NOMO-1 treated with dmso at 0.1 percent for 144 hours (cell line): ENCODE data around the gene INAFM2.

Experiments used
- DNase-seq: peaks from one replicate; lab custom pipeline; 2025; ENCODE audit not compliant: unreplicated experiment; lab: John Stamatoyannopoulos, UW

INAFM2 gene

DNA sequence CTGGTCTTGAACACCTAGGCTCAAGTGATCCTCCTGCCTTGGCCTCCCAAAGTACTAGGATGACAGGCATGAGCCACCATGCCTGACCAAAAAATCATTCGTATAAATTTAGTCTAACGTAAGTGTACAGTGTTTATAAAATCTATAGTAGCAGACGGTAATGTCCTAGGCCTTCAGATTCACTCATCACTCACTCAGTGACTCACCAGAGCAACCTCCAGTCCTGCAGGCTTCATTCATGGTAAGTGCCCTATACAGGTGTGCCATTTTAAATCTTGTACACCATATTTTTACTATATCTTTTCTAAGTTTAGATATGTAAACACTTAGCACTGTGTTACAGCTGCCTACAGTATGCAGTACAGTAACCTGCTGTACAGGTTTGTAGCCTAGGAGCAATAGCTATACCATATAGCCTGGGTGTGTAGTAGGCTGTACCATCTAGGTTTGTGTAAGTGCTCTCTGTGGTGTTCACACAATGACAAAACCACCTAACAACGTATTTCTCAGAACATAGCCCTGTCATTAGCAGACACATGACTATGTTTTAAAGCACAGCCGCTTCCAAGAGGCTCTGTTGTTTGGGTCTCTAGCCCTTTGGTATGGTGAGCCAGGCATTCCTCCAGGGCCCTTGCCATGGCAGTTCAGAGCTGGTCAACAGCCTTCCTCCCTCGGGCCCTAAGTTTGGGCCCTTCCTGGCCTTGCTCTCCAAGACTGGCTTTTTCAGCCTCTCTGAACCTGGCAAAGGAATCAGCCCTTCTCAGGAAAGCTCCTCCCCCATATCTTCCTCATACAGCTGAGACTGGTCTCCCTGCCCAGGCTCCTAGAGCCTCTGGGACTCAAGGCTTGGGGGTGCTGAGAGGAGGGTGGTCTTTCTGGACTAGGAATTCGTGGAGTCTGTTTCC, 19.2 kb downstream of the INAFM2 start:
- no peak for DNase-seq

- no peak for DNase-seq
Measured at GRCh38 chr15:40343512-40343911, 20.0 kb downstream of the INAFM2 start.

GRCh38 chr15:40344217-40344616, 20.7 kb downstream of the INAFM2 start:
- no peak for DNase-seq

DNA sequence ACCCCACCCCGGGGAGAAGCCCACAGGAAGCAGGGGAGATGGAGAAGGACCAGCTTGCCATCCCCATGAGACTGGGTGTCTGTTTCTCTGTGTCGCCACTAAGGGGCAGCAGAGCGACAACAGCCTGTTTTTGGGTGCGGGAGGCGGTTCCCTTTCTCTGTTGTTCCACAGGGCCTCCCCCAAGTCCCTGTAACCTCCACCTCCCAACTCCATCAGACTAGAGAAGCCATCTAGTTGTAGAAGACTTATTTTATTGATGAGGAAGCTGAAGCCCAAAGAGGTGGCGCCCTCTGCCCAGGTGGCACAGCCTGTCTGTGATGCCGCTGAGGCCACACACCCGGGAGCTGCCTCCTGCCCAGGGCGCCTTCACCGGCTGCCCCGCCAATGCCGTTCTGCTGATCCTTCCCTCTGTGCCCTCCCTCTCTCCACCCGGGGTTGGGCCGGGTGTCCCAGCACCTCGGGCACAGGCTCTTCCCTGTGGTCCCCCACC, 21.2 kb downstream of the INAFM2 start:
- peak; percentile 43 for DNase-seq

DNA sequence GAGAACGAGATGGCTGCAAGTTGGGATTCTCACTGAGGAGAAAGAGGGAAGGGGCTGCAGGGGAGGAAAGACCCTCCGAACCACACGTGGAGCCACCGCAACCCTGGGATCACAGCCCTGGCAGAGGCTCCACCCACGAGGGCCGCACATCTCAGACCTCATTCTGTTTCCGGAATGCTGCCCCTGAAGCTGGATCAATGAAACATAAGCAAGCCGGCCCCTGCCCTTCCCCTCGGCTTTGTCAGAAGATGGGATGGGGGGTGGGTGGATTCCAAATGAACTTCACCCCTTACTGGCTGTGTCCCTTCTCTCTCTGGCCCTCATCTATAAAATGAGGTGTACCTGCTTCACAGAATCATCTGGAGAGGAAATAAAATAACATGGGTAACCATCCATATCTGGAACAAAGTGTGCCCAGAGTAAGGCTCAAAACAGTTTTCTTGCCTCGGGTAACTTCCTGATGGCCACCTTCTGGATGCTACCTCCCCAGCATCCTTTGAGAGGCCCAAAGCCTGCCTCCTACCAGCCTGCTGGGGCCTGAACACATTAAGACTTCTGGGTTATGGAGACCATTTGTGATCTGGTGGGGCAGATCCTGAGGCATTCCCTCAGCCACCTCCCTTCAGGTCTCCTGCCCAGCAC, 21.9 kb downstream of the INAFM2 start:
- no peak for DNase-seq

DNA sequence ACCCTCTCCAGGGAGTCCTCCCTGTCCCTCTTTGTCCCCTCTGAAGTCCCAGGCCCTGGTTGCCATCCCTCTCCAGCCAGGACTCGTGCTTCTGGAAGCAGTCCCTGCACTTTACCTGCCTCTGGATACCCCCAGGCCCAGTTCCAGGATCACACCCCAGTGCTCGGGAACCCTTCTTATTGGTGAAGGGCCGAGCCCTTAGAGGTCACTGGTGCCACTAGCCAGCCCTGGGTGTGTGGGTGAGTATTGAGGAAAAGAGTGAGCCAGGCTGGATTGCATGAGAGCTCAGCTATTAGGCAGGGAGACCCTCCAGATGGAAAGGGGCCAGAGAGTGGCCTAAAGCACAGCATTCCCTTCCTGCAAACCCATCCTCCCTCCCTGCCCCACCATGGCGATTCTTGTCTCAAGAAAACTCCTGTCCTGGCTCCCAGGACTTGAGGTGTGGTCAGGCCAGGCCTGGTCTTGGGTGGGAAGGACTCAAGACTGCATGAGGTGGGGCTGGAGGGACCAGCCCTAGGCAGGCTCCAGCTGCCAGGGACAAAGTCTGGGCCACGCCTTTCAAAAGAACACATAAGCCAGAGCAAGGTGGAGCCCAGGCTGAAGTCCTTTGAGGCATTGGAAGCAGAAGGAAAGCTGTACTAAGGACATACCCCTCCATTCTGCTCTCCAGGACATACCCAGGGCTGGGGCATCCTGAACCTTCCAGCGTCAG, 22.5 kb downstream of the INAFM2 start:
- no peak for DNase-seq

DNA sequence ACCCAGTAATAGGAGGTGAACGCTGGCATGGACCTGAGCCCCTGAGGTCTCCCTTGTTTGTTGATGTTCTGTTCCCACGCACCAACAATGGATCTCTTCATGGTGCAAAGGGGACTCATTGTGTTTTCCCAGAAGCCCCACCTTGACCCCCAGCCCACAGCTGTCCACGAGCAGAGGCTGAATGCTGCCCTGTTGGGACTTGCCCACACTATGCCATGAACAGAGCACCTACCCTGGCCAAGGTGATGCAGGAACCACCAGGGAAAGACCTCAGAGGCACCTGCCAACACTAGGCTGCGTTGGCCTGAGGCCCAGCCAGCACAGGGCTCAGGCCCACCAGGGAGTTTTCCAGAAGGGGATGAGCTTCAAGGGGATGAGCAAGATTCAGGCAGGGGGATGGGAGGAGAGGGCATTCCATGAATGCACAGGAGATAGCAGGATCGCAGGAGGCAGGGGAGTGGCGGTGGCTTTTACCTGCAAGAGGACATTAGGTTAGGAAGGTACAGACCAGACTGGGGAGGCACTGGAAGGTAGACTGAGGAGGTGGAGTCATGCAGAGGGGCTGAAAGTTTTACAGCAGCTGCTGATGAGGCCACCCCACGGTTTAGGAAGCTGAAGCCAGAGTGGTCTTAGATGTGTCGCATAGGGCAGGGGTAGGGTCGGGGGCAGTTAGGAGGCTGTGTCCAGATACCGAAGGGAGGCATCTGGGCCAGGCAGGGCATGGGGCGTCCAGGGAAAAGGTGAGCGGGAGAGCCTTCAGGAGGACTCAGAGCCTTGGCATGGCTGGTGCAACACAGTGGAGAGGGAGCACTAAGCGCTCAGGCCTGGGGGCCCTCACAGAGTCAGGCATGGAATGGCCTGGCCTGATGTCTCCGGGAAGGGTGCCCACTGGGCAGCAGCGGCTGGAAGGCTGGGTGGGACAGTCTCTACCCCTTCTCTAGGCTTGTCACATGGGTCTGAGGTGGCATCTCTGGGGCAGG, 23.4 kb downstream of the INAFM2 start:
- DNase-seq: no peak

DNA sequence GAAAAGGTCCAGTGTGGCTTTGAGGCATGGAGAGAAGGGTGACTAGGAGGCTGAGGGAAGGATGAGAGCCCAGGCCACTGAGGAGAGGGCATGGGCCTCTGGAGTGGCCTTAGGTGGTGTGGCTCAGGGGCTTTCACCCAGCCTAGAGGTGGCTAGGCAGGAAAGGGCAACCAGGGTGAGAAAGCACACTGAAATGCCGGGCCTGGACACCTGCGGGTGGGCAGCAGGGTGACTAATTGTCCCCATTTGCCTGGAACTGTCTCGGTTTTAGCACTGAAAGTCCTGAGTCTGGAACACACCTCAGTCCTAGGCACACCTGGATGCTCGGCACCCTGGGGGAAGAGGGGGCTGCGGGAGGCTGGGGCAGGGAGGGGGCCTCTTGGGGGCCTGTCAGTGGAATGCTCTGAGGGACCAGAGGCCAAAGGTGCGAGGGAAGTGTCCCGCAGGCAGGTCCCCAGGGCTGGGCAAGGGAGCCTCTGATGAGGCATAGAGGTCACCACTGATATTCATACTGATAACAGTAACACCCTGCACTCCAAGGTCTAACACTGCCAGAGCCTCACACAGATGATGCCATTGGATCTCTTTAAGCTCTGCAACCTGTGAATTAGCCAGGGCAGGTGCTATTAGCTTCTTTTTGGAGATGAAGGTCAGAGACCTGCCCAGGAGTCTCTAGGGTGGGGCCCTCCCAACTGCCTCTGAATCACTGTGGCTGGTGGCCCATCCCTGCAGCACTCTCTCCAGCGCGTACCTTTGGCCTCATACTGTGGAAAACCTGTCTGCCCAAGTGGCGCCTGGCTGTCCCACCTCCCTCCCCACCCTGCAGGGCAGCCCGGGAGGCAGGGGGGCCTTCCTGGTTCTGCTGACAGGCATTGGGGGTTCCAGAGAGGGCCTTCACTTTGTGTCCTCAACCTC, 24.3 kb downstream of the INAFM2 start:
- DNase-seq: no peak

DNA sequence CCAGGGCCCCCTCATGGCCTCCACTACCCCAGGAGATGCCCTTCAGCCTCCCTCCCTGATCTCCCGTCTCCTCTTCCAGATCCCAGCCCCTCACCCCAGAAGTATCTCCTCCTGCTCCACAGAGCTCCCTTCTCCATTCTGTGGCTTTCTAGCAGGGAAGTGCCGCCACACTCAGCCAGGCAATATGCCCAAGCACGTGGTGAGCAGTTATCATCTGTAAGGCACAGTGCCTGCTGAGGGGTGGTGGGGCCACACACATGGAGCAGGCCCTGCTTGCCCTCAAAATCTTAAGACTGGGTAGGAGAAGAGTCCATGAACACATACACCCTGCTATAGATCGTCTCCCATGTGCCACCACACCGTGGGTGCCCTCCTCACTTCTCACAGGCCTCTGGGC, 25.0 kb downstream of the INAFM2 start:
- DNase-seq: no peak

- DNase-seq: no peak
Measured at GRCh38 chr15:40349163-40349562, 25.7 kb downstream of the INAFM2 start.

- DNase-seq: no peak
Measured at GRCh38 chr15:40352281-40352901, 28.9 kb downstream of the INAFM2 start.

- DNase-seq: no peak
Measured at GRCh38 chr15:40353697-40354096, 30.2 kb downstream of the INAFM2 start.

DNA sequence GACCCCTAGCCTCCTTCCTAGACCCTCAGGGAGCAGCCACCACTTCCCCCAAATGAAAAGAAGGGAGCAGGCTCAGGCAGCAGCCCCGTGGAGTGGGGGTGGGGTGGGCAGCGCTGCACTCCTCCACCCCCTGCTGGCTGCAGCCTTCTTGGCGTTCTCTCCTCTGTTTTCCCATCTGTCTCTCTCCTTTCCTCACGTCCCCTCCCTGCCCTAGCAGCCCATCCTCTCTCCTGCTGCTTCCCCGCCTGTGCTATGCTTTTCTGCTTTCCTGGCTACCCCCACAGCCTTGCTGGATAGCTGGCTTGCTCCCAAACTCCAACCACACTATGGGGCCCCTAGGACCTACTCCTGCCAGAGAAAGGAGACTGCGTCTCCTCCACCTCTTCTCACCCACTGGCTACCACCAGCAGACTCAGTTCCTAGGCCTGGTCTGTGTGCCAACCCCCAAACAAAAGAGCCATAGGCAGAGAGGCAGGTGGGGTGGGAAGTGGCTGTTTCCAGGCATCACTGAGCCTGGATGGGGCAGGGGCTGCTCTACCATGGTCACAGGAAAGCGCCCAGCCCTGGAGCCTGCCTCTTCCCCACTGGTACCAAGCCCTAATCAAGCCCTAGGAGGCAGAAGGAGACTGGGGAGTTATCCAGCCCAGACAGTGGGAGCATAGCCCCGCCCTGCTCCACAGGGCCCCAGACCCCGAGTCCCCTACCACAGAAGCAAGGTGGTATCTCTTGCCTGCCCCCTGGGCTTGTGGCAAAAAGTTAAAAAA, 31.1 kb downstream of the INAFM2 start:
- DNase-seq: peak; percentile 20

DNA sequence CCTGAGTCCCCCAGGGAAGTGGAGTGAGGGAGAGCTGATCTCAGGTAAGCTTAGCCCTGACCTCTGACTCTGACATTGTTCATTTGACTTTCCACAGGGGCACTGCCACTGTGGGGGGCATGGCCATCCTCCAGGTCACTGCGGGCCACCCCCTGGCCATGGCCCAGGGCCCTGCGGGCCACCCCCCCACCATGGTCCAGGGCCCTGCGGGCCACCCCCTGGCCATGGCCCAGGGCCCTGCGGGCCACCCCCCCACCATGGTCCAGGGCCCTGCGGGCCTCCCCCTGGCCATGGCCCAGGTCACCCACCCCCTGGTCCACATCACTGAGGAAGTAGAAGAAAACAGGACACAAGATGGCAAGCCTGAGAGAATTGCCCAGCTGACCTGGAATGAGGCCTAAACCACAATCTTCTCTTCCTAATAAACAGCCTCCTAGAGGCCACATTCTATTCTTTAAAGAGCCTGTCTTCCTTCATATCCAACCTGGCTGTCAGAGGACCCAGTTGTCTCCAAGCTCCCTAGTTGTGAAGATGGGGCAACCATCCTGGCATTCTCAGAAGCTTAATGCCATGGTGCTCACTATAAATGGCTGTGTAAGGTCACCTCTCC, 32.6 kb downstream of the INAFM2 start:
- DNase-seq: no peak

DNA sequence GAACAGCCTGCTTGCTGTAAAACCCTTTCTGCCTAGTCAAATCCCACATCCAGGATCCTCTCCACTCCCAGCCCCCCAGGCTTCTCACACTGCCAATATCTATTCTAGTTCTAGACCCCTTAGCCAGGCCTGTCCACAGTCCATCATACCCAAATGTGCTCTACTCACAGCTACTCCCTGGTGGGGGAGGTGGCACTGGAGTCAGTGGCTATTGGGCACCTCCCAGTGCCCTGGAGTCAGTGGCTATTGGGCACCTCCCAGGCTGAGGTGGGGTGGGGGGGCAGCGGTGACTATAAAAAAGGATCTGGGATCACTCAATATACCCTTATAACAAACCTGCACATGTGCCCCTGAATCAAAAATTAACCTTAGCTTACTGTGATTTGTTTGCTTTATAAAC, 33.8 kb downstream of the INAFM2 start:
- DNase-seq: no peak

DNA sequence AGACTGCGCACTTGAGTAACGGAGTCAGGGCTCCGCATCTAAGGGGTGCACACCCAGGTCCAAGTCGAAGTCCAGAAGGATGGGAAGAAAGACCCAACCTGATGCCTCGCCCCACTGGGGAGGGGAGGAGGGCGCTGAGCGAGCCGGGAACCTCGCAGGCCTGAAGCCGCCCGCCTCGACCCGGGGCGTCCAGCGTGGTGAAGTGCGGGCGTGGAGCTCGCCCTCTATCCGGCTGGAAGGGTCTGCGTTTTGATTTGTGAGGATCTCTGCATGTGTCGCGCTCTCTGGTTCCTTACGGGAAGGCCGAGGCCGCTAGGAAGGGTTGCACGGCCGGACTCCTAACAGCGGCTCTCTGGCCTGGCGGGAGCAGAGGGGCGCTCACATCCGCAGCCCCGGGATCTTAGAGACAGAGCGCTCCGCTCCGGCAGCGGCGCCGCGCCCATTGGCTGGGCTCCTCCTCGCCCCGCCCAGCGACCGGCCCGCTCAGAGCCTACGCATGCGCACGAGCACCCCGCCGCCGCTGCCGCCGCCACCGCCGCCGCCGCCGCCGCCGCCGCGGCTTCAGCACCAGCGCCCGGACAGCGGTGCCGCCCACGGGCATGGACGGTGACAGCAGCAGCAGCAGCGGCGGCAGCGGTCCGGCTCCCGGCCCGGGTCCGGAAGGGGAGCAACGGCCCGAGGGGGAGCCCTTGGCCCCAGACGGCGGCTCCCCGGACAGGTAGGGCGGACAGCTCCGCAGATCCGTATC, 34.4 kb downstream of the INAFM2 start, which contains the start of gene DISP2:
TSS of gene DISP2 (plus strand) at position 497 of the 748 bp plus-strand sequence. CDS start at position 600, 103 bp downstream.
- peak; percentile 77 for DNase-seq
